ENCODE data around the gene PSD.

The PSD gene

DNA sequence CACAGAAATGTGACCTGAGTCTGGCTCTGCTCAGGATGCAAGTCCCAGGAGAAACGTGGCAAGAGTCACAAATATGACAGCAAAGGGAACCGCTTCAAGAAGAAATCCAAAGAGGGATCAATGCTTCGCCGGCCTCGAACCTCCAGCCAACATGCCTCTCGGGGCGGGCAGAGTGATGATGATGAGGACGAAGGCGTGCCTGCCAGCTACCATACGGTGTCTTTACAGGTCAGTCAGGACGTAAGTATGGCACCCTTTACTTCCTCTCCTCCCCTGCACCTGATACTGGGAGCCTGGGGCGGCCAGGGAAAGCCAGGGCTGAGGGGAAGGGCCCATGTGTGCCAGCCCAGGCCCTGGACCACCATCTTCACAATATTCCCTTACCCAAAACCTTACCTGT lies 41.7 kb downstream of the PSD start:
- Histone ChIP-seq H3K23ac (ENCODE audit: low read length in 2 of 2) (no peak overlapping the region), H3K4me3 (ENCODE audit: insufficient read depth in 1 of 2, low read depth in 1 of 2, low read length in 2 of 2) (no peak overlapping the region), H2BK15ac (ENCODE audit: low read depth, poor library complexity, severe bottlenecking) (no peak overlapping the region), H3K9me3 (ENCODE audit: control insufficient read depth, low read length) (no peaks in the 10 kb centered on the region), H3K9ac (ENCODE audit: low read length) (no peak overlapping the region), H3K4ac (ENCODE audit: low read depth in 1 of 2, low read length in 2 of 2) (no peak overlapping the region), H3K4me1 (ENCODE audit: control insufficient read depth, insufficient read depth, low read depth, low read length) (no peaks in the 10 kb centered on the region), H3K27me3 (ENCODE audit: control insufficient read depth in 1 of 2, insufficient read depth in 1 of 2, low read length in 2 of 2) (no peaks in the 10 kb centered on the region), H2BK120ac (ENCODE audit: low read depth, low read length) (no peak overlapping the region), H2AFZ (ENCODE audit: low read depth, low read length) (no peak overlapping the region), H2BK12ac (ENCODE audit: low read length in 2 of 2) (no peak overlapping the region), H3K4me2 (ENCODE audit: low read length, poor library complexity, severe bottlenecking) (no peak overlapping the region), H4K91ac (ENCODE audit: low read length) (no peak overlapping the region), H2BK5ac (ENCODE audit: low read depth, low read length, poor library complexity, severe bottlenecking) (no peak overlapping the region), H2AK5ac (ENCODE audit: low read length, severe bottlenecking) (no peak overlapping the region), H4K8ac (ENCODE audit: low read length) (no peak overlapping the region), H3K14ac (ENCODE audit: low read length in 2 of 2) (no peak overlapping the region), H3K27ac (ENCODE audit: low read length, poor library complexity, severe bottlenecking) (no peak overlapping the region), H3K18ac (ENCODE audit: low read depth in 1 of 2, low read length in 2 of 2) (no peak overlapping the region), H3K79me1 (replicated peaks; ENCODE audit: low read length, poor library complexity, severe bottlenecking) (peaks cover 15% of the 10 kb centered on the region), H3K36me3 (ENCODE audit: control insufficient read depth in 1 of 2, insufficient read depth in 2 of 2, low read depth in 1 of 2, low read length in 2 of 2) (peaks cover 73 to 83% of the 10 kb centered on the region in 2 experiments)
- 93% methylated on average over 12 of the region's 12 CpGs for WGBS
- DNase-seq = no peak

DNA sequence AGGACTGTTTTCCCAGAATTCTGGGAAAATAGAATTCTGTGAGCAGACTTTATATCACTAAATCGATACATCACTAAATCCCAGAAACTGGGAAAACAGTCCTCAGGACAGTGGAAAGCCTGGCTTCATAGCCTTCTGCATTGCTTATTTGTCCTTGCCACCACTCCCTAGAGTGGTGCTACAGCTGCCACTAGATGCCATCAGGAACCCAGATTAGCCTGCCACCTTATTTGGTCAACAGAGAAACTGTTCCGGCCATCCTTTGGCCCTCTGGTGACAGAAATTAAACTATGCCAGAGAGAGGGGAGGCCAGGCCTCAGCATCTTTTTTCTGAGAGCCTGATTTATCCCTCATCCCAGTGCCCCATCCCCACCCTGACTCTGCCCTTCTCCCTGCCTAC lies 42.7 kb downstream of the PSD start:
- Histone ChIP-seq H3K9me3 (ENCODE audit: control insufficient read depth, low read length) (no peaks in the 10 kb centered on the region), H3K79me1 (replicated peaks; ENCODE audit: low read length, poor library complexity, severe bottlenecking) (peaks cover 12% of the 10 kb centered on the region), H3K4me2 (ENCODE audit: low read length, poor library complexity, severe bottlenecking) (no peak overlapping the region), H4K91ac (ENCODE audit: low read length) (no peak overlapping the region), H2BK5ac (ENCODE audit: low read depth, low read length, poor library complexity, severe bottlenecking) (no peak overlapping the region), H3K9ac (ENCODE audit: low read length) (no peak overlapping the region), H3K27ac (ENCODE audit: low read length, poor library complexity, severe bottlenecking) (no peak overlapping the region), H4K8ac (ENCODE audit: low read length) (no peak overlapping the region), H2AK5ac (ENCODE audit: low read length, severe bottlenecking) (no peak overlapping the region), H3K36me3 (ENCODE audit: control insufficient read depth in 1 of 2, insufficient read depth in 2 of 2, low read depth in 1 of 2, low read length in 2 of 2) (peaks cover 71 to 86% of the 10 kb centered on the region in 2 experiments), H3K23ac (ENCODE audit: low read length in 2 of 2) (no peak overlapping the region), H2BK12ac (ENCODE audit: low read length in 2 of 2) (no peak overlapping the region), H3K14ac (ENCODE audit: low read length in 2 of 2) (no peak overlapping the region), H2AFZ (ENCODE audit: low read depth, low read length) (no peak overlapping the region), H2BK120ac (ENCODE audit: low read depth, low read length) (no peak overlapping the region), H3K4me3 (ENCODE audit: insufficient read depth in 1 of 2, low read depth in 1 of 2, low read length in 2 of 2) (no peak overlapping the region), H3K18ac (ENCODE audit: low read depth in 1 of 2, low read length in 2 of 2) (no peak overlapping the region), H3K27me3 (ENCODE audit: control insufficient read depth in 1 of 2, insufficient read depth in 1 of 2, low read length in 2 of 2) (no peaks in the 10 kb centered on the region), H3K4me1 (ENCODE audit: control insufficient read depth, insufficient read depth, low read depth, low read length) (no peaks in the 10 kb centered on the region), H2BK15ac (ENCODE audit: low read depth, poor library complexity, severe bottlenecking) (no peak overlapping the region), H3K4ac (ENCODE audit: low read depth in 1 of 2, low read length in 2 of 2) (no peak overlapping the region)
- DNase-seq = no peak
- WGBS = 96% methylated on average over 2 of the region's 2 CpGs

DNA sequence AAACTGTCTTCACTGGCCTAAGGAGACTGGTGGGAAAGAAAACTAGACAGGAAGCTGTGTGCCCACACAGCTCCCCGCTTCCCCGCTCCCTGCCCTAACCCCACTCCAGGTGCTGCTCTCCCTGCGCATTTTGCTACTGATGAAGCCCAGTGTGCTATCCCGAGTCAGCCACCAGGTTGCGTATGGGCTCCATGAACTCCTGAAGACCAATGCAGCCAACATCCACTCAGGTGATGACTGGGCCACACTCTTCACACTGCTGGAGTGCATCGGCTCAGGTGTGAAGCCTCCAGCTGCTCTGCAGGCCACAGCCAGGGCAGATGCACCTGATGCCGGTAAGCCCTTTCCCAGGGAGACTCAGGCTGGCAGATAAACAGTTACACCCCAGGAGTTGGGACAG lies 43.3 kb downstream of the PSD start:
- 98% methylated on average over 7 of the region's 7 CpGs for WGBS
- H2BK120ac ChIP-seq (ENCODE audit: low read depth, low read length) = no peak overlapping the region
- H2BK15ac ChIP-seq (ENCODE audit: low read depth, poor library complexity, severe bottlenecking) = no peak overlapping the region

DNA sequence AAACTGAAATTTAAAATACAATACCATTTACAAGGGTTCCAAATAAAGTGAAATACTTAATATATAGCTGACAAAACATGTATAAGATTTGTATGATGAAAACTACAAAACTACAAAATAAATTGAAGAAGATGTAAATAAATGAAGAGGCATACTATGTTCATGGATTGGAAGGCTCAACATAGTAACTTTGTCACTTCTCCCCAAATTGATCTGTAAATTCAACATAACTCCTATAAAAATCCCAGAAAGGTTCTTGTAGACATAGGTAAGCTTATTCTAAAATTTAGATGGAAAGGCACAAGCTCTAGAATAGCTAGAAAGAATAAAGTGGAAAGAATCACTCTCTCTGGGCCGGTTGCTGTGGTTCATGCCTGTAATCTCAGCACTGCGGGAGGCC lies 47.3 kb downstream of the PSD start:
- 100% methylated on average over 2 of the region's 2 CpGs for WGBS

More for the DNA sequence above, 43.3 kb downstream of the PSD start:
- no peak overlapping the region for H3K27ac ChIP-seq (ENCODE audit: low read length, poor library complexity, severe bottlenecking)
- no peak overlapping the region for H2AFZ ChIP-seq (ENCODE audit: low read depth, low read length)
- no peaks in the 10 kb centered on the region for H3K9me3 ChIP-seq (ENCODE audit: control insufficient read depth, low read length)
- H4K8ac ChIP-seq (ENCODE audit: low read length) = no peak overlapping the region
- no peak overlapping the region for H3K18ac ChIP-seq (ENCODE audit: low read depth in 1 of 2, low read length in 2 of 2)
- H3K27me3 ChIP-seq (ENCODE audit: control insufficient read depth in 1 of 2, insufficient read depth in 1 of 2, low read length in 2 of 2) = no peaks in the 10 kb centered on the region
- peaks cover 13% of the 10 kb centered on the region for H3K79me1 ChIP-seq (replicated peaks; ENCODE audit: low read length, poor library complexity, severe bottlenecking)
- H2BK12ac ChIP-seq (ENCODE audit: low read length in 2 of 2) = no peak overlapping the region
- no peaks in the 10 kb centered on the region for H3K4me1 ChIP-seq (ENCODE audit: control insufficient read depth, insufficient read depth, low read depth, low read length)
- H3K14ac ChIP-seq (ENCODE audit: low read length in 2 of 2) = no peak overlapping the region
- no peak overlapping the region for H3K4me3 ChIP-seq (ENCODE audit: insufficient read depth in 1 of 2, low read depth in 1 of 2, low read length in 2 of 2)
- H4K91ac ChIP-seq (ENCODE audit: low read length) = no peak overlapping the region
- no peak overlapping the region for H2BK5ac ChIP-seq (ENCODE audit: low read depth, low read length, poor library complexity, severe bottlenecking)
- no peak overlapping the region for H3K4ac ChIP-seq (ENCODE audit: low read depth in 1 of 2, low read length in 2 of 2)
- H3K36me3 ChIP-seq (ENCODE audit: control insufficient read depth in 1 of 2, insufficient read depth in 2 of 2, low read depth in 1 of 2, low read length in 2 of 2) = peaks cover 71 to 86% of the 10 kb centered on the region in 2 experiments
- H2AK5ac ChIP-seq (ENCODE audit: low read length, severe bottlenecking) = no peak overlapping the region
- no peak overlapping the region for H3K23ac ChIP-seq (ENCODE audit: low read length in 2 of 2)
- no peak overlapping the region for H3K9ac ChIP-seq (ENCODE audit: low read length)
- no peak overlapping the region for H3K4me2 ChIP-seq (ENCODE audit: low read length, poor library complexity, severe bottlenecking)
- no peak for DNase-seq

More for the DNA sequence above, 47.3 kb downstream of the PSD start:
- Histone ChIP-seq H3K14ac (ENCODE audit: low read length in 2 of 2) (no peak overlapping the region), H3K9ac (ENCODE audit: low read length) (no peak overlapping the region), H3K18ac (ENCODE audit: low read depth in 1 of 2, low read length in 2 of 2) (no peak overlapping the region), H2AK5ac (ENCODE audit: low read length, severe bottlenecking) (no peak overlapping the region), H3K4ac (ENCODE audit: low read depth in 1 of 2, low read length in 2 of 2) (no peak overlapping the region), H3K27ac (ENCODE audit: low read length, poor library complexity, severe bottlenecking) (no peak overlapping the region), H3K36me3 (ENCODE audit: control insufficient read depth in 1 of 2, insufficient read depth in 2 of 2, low read depth in 1 of 2, low read length in 2 of 2) (peaks cover 77 to 98% of the 10 kb centered on the region in 2 experiments), H3K4me2 (ENCODE audit: low read length, poor library complexity, severe bottlenecking) (no peak overlapping the region), H2BK12ac (ENCODE audit: low read length in 2 of 2) (no peak overlapping the region), H4K8ac (ENCODE audit: low read length) (no peak overlapping the region), H3K23ac (ENCODE audit: low read length in 2 of 2) (no peak overlapping the region), H3K9me3 (ENCODE audit: control insufficient read depth, low read length) (no peaks in the 10 kb centered on the region), H2AFZ (ENCODE audit: low read depth, low read length) (no peak overlapping the region), H2BK15ac (ENCODE audit: low read depth, poor library complexity, severe bottlenecking) (no peak overlapping the region), H3K4me3 (ENCODE audit: insufficient read depth in 1 of 2, low read depth in 1 of 2, low read length in 2 of 2) (no peak overlapping the region), H3K4me1 (ENCODE audit: control insufficient read depth, insufficient read depth, low read depth, low read length) (peaks cover 5% of the 10 kb centered on the region), H2BK5ac (ENCODE audit: low read depth, low read length, poor library complexity, severe bottlenecking) (no peak overlapping the region), H2BK120ac (ENCODE audit: low read depth, low read length) (no peak overlapping the region), H3K27me3 (ENCODE audit: control insufficient read depth in 1 of 2, insufficient read depth in 1 of 2, low read length in 2 of 2) (no peaks in the 10 kb centered on the region), H3K79me1 (replicated peaks; ENCODE audit: low read length, poor library complexity, severe bottlenecking) (peaks cover 21% of the 10 kb centered on the region), H4K91ac (ENCODE audit: low read length) (no peak overlapping the region)
- no peak for DNase-seq

All from mesenchymal stem cell (in vitro differentiated cells and primary cell).